OCI-LY3 (cell line): ENCODE measurements around the gene ERH.

Source experiments
- CTCF ChIP-seq: fragments of 200-600, 300-600 bp; sonication (generic); IDR thresholded peaks from 2 replicates; pipeline ENCODE4 v1.5.1; 2014; ENCODE audit warnings: antibody characterized with exemption, low read length, low read depth
- EZH2phosphoT487 ChIP-seq: fragments of 200-600 bp; shearing (Covaris generic); IDR thresholded peaks from 2 replicates; pipeline ENCODE4 v1.6.1; 2018; ENCODE audit warnings: antibody characterized with exemption, mixed run types, low read depth

DNA sequence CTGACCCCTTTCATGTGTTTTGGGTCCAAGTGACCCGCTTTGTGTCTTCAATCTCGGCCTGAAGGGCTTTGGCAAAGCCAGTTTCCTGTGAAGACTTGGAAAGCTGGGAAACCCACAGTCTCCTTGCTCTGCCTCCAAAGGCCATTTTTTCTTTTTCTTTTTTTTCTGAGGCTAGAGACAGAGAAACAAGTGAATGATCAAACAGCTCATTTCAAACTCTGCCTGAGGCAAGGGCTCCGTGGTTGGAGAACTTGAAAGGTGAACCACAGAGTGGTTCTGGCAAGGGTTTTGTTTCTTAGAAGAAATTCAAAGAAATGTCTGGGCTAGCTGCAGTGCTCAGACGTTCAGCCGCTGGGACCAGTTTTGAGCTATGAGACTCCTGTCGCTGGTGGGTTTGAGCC is 62.7 kb downstream of the ERH start:
- no peak for TF ChIP-seq CTCF
- no peak for TF ChIP-seq EZH2phosphoT487
